ENCODE data around the gene CAMTA1. TPM values are rescaled to one million over a fixed set of nuclear protein-coding genes. Genes with fewer than 3 reads are reported as not detected.

CAMTA1 gene
- total RNA-seq, 6 experiments from 2014 or later = 78.1 to 96.6 (median 86.1) TPM

- H3K4me1 Mint-ChIP-seq (ENCODE audit: low read depth) = peaks cover 12% of the 10 kb centered on the region
- TF ChIP-seq CTCF (IDR thresholded peaks at IDR 0.05) = no peak
- no peak for DNase-seq
- H3K9me3 Mint-ChIP-seq = no peaks in the 10 kb centered on the region
- H3K4me3 Mint-ChIP-seq = no peak overlapping the region
- H3K36me3 Mint-ChIP-seq (ENCODE audit: low read depth) = no peaks in the 10 kb centered on the region
- H3K27me3 Mint-ChIP-seq (ENCODE audit: insufficient read depth) = peaks cover 2% of the 10 kb centered on the region
- H3K27ac Mint-ChIP-seq = no peak overlapping the region
Observed at GRCh38 chr1:7482077-7482476, 696.8 kb downstream of the CAMTA1 start.

DNA sequence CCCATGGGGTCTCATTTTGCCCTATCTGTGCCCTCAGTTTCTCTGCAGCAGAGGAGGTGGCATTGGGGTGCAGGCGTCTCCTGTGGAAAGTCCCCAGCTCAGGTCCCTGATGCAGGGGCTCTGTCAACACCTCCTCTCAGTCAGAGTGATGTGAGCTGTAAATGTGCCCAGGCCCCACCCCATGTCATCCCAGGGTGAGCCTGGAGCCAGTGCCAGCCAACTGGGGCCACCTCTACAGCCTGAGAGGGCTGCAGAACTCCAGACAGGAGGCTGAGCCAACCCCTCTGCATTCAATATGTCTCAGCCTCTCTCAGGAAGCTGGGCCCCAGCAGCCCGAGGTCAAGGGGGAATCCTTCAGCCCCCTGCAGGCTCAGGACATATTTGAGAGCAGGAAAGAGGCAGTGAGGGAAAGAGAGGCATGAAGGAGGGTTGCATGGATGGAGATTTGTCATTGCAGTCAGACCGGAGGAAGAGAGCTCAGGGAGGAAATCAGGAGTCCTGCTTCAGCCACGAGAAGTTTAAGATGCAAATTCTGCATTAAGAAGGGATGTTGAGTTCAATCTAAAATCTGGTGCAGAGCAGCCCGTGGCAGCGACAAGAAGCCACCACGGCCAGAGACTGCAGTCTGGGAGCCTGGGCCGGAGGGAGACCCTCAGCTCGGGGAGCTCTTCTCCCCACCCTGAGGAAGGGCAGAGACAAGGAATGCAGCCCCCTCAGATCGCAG, 697.7 kb downstream of the CAMTA1 start:
- no peaks in the 10 kb centered on the region for H3K9me3 Mint-ChIP-seq
- DNase-seq = no peak
- no peak overlapping the region for H3K4me3 Mint-ChIP-seq

GRCh38 chr1:7483634-7484383, 698.6 kb downstream of the CAMTA1 start:
- no peak for DNase-seq
- no peak for TF ChIP-seq CTCF (IDR thresholded peaks at IDR 0.05)
- H3K27me3 Mint-ChIP-seq (ENCODE audit: insufficient read depth) = peaks cover 5% of the 10 kb centered on the region

More for the DNA sequence above, 697.7 kb downstream of the CAMTA1 start:
- Mint-ChIP-seq H3K36me3 (ENCODE audit: low read depth) (no peaks in the 10 kb centered on the region), H3K4me1 (ENCODE audit: low read depth) (peaks cover 12% of the 10 kb centered on the region), H3K27ac (no peak overlapping the region), H3K27me3 (ENCODE audit: insufficient read depth) (peaks cover 5% of the 10 kb centered on the region)
- no peak for TF ChIP-seq CTCF (IDR thresholded peaks at IDR 0.05)

DNA sequence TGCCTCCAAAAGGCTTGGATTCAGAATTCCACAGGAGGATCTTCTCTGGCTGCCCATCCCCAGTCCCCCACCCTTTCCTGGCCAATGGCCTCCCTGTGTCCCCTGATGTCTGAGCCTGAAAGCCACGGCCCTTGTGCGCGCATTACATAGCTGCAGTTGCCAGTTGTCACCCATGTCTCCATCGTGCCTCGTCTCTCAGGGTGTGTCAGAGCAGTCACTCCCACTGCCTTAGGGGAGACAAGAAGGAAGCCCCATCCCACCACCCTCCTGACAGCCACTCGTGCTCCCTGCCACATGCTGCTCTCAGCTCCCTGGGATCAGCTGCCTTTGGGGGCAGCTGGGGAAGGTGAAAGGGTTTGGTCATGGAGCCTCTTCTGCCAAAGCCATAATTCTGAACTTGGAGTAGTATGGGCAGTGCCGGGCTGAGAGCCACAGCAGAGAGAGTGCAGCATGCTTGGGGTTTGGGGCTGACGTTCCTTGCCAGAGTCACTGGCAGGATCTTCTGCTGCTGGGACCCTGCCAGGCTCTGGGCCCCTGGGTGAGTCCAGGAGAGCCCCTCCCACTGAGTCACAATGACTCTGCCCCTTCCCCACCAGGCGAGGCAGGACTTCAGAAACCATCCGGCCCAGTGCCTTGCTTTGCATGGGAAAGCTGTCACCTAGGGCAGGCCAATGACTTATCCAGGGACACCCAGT, 700.0 kb downstream of the CAMTA1 start:
- no peaks in the 10 kb centered on the region for H3K9me3 Mint-ChIP-seq
- H3K27ac Mint-ChIP-seq = no peak overlapping the region
- no peak for TF ChIP-seq CTCF (IDR thresholded peaks at IDR 0.05)
- no peak overlapping the region for H3K4me3 Mint-ChIP-seq
- peaks cover 5% of the 10 kb centered on the region for H3K27me3 Mint-ChIP-seq (ENCODE audit: insufficient read depth)
- peaks cover 6% of the 10 kb centered on the region; the same call in 1 of the 2 replicates for H3K4me1 Mint-ChIP-seq (ENCODE audit: low read depth)
- no peaks in the 10 kb centered on the region for H3K36me3 Mint-ChIP-seq (ENCODE audit: low read depth)
- DNase-seq = no peak

More at GRCh38 chr1:7483634-7484383, 698.6 kb downstream of the CAMTA1 start:
- H3K4me3 Mint-ChIP-seq = no peak overlapping the region
- H3K36me3 Mint-ChIP-seq (ENCODE audit: low read depth) = no peaks in the 10 kb centered on the region
- peaks cover 8% of the 10 kb centered on the region for H3K4me1 Mint-ChIP-seq (ENCODE audit: low read depth)
- H3K9me3 Mint-ChIP-seq = no peaks in the 10 kb centered on the region
- no peak overlapping the region for H3K27ac Mint-ChIP-seq

GRCh38 chr1:7485826-7486225, 700.6 kb downstream of the CAMTA1 start:
- Mint-ChIP-seq H3K4me3 (no peak overlapping the region), H3K27ac (no peak overlapping the region), H3K4me1 (ENCODE audit: low read depth) (peaks cover 7% of the 10 kb centered on the region; the same call in 1 of the 2 replicates), H3K9me3 (no peaks in the 10 kb centered on the region), H3K27me3 (ENCODE audit: insufficient read depth) (peaks cover 5% of the 10 kb centered on the region), H3K36me3 (ENCODE audit: low read depth) (no peaks in the 10 kb centered on the region)
- no peak for DNase-seq
- no peak for TF ChIP-seq CTCF (IDR thresholded peaks at IDR 0.05)
